Fibroblast of the aortic adventitia (primary cell): ENCODE measurements around the gene SEC16B. TPM values are rescaled to one million over a fixed set of nuclear protein-coding genes. Genes with fewer than 3 reads are reported as not detected.

Experiments used
- DNase-seq: peaks from one replicate; pipeline ENCODE4 v3.0.0-alpha.2; 2010; ENCODE audit warnings: low read depth
- H3K4me3 ChIP-seq: 2 replicates; pipeline ENCODE4 v1.5.1; 2011; ENCODE audit warnings: low read depth, mild to moderate bottlenecking, control low read depth, low read length, moderate library complexity
- total RNA-seq: library from RNA; depleted of rRNA; stranded (reverse); fragments of >200 nt; gene quantifications from 2 replicates; pipeline ENCODE4 v1.2.3, GENCODE V29; 2012; ENCODE audit warnings: low replicate concordance
- TF ChIP-seq, protein P1 (sequence below): IDR thresholded peaks from 2 replicates; pipeline ENCODE4 v1.5.1; 2011; ENCODE audit warnings: mild to moderate bottlenecking, low read length, control low read depth, inconsistent platforms; ENCODE audit not compliant: insufficient read depth

The SEC16B gene
- total RNA-seq, 1 donor: 4.8 TPM

DNA sequence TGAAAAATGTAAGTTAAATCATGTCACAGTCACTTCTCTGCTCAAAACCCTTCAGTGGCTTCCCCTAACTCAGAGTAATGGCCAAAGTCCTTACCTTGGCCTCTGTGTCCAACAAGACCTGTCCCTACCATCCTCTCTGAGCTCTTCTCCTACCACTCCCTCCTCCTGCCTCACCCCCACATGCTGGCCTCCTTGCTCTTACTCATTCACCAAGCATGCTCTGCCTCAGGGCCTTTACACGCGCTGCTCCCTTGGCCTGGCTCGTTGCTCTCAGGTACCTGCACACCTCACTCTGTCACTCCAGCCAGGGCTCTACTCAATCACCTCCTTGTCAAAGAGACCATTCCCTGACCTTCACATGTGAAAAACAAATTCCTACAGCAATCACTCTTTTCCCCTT lies 54.2 kb downstream of the SEC16B start:
- DNase-seq: no peak
- TF ChIP-seq, protein P1, sequence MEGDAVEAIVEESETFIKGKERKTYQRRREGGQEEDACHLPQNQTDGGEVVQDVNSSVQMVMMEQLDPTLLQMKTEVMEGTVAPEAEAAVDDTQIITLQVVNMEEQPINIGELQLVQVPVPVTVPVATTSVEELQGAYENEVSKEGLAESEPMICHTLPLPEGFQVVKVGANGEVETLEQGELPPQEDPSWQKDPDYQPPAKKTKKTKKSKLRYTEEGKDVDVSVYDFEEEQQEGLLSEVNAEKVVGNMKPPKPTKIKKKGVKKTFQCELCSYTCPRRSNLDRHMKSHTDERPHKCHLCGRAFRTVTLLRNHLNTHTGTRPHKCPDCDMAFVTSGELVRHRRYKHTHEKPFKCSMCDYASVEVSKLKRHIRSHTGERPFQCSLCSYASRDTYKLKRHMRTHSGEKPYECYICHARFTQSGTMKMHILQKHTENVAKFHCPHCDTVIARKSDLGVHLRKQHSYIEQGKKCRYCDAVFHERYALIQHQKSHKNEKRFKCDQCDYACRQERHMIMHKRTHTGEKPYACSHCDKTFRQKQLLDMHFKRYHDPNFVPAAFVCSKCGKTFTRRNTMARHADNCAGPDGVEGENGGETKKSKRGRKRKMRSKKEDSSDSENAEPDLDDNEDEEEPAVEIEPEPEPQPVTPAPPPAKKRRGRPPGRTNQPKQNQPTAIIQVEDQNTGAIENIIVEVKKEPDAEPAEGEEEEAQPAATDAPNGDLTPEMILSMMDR: no peak

DNA sequence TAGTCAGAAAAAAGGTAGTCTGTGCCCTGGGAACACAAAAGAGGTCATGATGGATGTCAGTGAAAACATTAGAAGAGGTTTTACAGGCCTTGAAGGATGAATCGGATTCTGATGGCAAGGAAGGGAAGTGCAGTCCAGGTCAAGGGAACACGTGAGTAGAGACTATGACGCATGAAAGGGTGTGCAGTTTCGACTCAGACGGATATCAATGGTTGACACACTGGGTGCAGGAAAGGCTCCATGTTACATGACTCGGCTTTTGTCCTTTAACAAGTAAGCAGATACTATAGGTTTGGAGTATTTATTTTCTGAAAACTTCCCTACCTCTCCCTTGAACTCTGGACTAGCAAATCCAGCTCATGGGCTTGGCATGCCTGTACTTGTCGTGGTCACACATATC lies 55.3 kb downstream of the SEC16B start:
- TF ChIP-seq, protein P1: no peak
- no peak overlapping the region for H3K4me3 ChIP-seq
- DNase-seq: no peak

More for the DNA sequence above, 54.2 kb downstream of the SEC16B start:
- no peak overlapping the region for H3K4me3 ChIP-seq

DNA sequence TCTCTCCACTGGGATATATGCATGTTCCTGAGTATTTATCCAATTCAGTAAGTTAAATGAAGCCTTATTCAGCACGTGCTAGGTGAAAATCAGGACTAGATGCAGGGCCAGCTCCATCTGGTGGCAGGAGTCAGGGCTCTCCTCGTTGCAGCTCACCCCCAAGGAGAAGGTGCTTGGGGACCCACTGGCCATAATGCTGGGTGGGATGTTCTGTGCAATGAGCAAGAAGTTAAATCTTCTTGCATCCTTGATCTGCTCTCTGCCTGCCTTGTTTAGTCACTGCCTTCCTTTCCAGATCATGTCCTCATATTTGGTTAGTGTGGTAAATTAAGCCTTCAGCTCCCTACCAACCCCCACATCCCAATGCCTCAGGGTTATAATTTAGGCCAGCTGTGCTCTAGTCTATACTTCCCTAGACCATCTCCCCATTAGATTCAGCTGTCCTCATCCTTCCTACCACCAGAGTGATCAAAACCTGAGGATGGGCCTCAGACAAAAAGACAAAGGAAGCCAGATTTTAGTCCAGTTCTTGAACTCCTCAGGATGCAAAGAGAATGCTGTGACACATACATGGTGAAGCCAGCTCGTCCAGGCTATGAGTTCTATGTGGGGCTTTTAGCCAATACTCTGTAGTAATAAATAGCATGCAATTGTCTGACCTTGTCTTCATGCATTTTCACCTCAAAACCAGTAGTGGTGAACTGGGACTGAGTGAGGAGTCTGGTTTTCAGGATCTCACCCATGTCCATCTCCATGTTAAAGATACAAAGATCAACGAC lies 55.9 kb downstream of the SEC16B start:
- no peak overlapping the region for H3K4me3 ChIP-seq
- peak; percentile 45 for DNase-seq
- TF ChIP-seq, protein P1: peak; percentile 60

DNA sequence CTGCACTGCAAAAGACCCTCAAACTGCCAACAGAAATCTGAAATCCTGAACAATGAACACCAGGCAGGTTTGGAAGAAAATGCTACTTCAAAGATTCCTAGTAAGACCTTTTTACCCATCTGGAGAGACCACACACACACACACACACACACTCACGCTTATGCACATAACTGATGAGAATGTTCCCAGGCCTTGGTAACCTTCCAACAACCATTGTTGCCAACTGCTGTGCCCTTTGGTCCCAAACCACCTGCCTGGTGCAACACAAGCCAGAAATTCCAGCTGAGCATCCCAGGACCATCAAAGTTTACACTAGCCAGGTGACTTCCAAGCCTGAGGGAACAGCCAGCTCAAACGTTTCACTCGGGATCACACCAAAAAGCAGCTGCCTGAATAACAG lies 56.9 kb downstream of the SEC16B start:
- no peak for DNase-seq

DNA sequence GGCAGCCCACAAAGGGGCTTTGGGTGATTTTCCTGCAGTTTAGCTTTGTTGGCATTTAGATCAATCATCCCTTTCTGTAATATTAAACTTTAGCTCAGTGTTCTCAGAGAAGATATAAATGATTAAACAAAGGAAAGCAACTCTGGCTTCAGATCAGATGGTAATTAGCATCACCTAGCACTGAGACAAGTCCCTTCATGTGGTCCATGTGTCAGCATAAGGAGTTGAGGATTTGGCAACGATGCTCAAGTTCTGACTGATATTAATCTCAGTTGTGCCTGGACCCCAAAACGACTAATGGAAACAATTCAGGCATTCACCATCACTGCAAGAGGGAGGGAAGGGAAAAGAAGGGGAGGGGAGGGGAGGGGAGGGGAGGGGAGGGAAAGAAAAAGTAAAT lies 60.4 kb downstream of the SEC16B start:
- no peak overlapping the region for H3K4me3 ChIP-seq
- TF ChIP-seq, protein P1: no peak
- DNase-seq: no peak

More for the DNA sequence above, 56.9 kb downstream of the SEC16B start:
- TF ChIP-seq, protein P1: no peak
- no peak overlapping the region for H3K4me3 ChIP-seq

DNA sequence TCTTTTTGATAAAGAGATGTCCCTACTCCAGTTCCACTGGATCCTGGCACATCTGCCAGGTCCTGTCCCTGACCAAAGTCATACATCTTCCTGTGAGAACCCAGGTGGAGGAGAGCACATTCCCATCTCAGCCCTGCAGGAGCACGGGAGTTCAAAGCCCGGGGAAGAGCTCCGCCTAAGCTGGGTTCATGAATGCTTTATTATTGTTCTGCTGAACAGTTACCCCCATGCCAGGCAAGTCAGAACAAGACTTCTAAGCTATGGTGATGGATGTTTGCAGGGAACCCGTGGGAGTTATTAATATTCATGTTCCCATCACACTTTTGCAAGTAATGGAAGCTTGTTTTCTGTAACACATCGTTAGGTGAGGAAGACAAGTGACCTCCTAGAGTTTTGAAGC lies 62.9 kb downstream of the SEC16B start:
- DNase-seq: no peak
- TF ChIP-seq, protein P1: no peak
- no peak overlapping the region for H3K4me3 ChIP-seq
